Endothelial cell of umbilical vein (primary cell): Measurements from ENCODE around the gene LONRF3.

ENCODE experiments used
- EZH2 ChIP-seq: IDR thresholded peaks from 2 replicates; pipeline ENCODE4 v1.6.1; 2012; ENCODE audit warnings: borderline replicate concordance, low read depth, mild to moderate bottlenecking, moderate library complexity, low read length, inconsistent platforms; ENCODE audit not compliant: severe bottlenecking
- FOS ChIP-seq: IDR thresholded peaks from 2 replicates; pipeline ENCODE4 v1.6.1; 2011; ENCODE audit warnings: mild to moderate bottlenecking, low read length, moderate library complexity, borderline replicate concordance; ENCODE audit not compliant: insufficient read depth
- GATA2 ChIP-seq: IDR thresholded peaks from 2 replicates; pipeline ENCODE4 v1.7.0; 2011; ENCODE audit warnings: low read depth, mild to moderate bottlenecking, moderate library complexity, mixed read lengths, low read length; ENCODE audit not compliant: insufficient read length, insufficient read depth
- JUN ChIP-seq: IDR thresholded peaks from 2 replicates; pipeline ENCODE4 v1.6.1; 2011; ENCODE audit warnings: borderline replicate concordance, low read depth; ENCODE audit not compliant: insufficient read length, insufficient read depth
- MYC ChIP-seq: IDR thresholded peaks from one replicate; pipeline ENCODE4 v1.6.1; 2011; ENCODE audit warnings: mild to moderate bottlenecking, low read depth, low read length
- POLR2A ChIP-seq: IDR thresholded peaks from 2 replicates; pipeline ENCODE4 v1.6.1; 2012; ENCODE audit warnings: low read depth, mild to moderate bottlenecking, control low read depth, low read length
- POLR2AphosphoS5 ChIP-seq: IDR thresholded peaks from 2 replicates; pipeline ENCODE4 v1.6.1; 2012; ENCODE audit warnings: low read depth, mild to moderate bottlenecking, control low read depth, low read length, moderate library complexity; ENCODE audit not compliant: insufficient read depth
- TF ChIP-seq, protein P1 (sequence below), 2 donors: IDR thresholded peaks; 1 replicate in 1 of 2; 2 replicates in 1 of 2; pipeline ENCODE4 v1.5.1; 2011; ENCODE audit warnings: low read length in 2 of 2, mild to moderate bottlenecking in 2 of 2, moderate library complexity in 2 of 2, control low read depth in 1 of 2, inconsistent platforms in 1 of 2, low read depth in 1 of 2; ENCODE audit not compliant: insufficient read depth in 1 of 2; ENCODE audit errors: extremely low read depth in 1 of 2
- TF ChIP-seq, protein P2 (sequence below): IDR thresholded peaks from 2 replicates; pipeline ENCODE4 v1.6.1; 2011; ENCODE audit not compliant: insufficient read depth, insufficient read length

DNA sequence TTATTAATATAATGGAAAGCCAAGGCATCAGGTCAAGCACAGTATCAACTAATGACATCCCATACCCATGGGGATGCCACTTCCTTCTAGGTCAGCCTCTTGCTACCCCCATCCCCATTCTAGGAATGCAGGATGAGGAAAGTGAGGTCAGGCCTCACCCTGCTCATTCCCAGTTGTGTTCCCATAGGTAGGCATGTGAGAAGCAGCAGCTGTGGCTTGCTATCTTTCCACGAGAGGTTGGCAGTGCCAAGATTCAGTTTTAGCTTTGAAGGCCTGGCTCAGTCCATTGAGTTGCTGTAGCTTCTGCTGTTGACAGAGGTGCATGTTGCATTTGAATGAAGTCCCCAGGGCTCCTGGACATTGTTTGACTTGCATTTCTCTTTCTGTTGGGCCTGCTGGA lies 15.5 kb downstream of the LONRF3 start:
- TF ChIP-seq, protein P1, sequence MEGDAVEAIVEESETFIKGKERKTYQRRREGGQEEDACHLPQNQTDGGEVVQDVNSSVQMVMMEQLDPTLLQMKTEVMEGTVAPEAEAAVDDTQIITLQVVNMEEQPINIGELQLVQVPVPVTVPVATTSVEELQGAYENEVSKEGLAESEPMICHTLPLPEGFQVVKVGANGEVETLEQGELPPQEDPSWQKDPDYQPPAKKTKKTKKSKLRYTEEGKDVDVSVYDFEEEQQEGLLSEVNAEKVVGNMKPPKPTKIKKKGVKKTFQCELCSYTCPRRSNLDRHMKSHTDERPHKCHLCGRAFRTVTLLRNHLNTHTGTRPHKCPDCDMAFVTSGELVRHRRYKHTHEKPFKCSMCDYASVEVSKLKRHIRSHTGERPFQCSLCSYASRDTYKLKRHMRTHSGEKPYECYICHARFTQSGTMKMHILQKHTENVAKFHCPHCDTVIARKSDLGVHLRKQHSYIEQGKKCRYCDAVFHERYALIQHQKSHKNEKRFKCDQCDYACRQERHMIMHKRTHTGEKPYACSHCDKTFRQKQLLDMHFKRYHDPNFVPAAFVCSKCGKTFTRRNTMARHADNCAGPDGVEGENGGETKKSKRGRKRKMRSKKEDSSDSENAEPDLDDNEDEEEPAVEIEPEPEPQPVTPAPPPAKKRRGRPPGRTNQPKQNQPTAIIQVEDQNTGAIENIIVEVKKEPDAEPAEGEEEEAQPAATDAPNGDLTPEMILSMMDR (IDR thresholded peaks at IDR 0.05; ENCODE audit: extremely low read depth in 1 of 2, insufficient read depth in 1 of 2, low read depth in 1 of 2, low read length in 2 of 2): no peak
- TF ChIP-seq POLR2A (no peak), POLR2AphosphoS5 (no peak), EZH2 (no peak), JUN (no peak), MYC (no peak), GATA2 (no peak), FOS (no peak)
- TF ChIP-seq, protein P2, sequence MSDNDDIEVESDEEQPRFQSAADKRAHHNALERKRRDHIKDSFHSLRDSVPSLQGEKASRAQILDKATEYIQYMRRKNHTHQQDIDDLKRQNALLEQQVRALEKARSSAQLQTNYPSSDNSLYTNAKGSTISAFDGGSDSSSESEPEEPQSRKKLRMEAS: no peak
